ENCODE data around the gene PDLIM5. TPM values are rescaled to one million over a fixed set of nuclear protein-coding genes. Genes with fewer than 3 reads are reported as not detected.
"Not testable (repeated sequence)": the region's sequence is repeated elsewhere in the genome, so short reads cannot be mapped to it uniquely, and the experiment has no call there.

The PDLIM5 gene
- total RNA-seq, 1 donor from 2014 or later: 75.3 TPM

DNA sequence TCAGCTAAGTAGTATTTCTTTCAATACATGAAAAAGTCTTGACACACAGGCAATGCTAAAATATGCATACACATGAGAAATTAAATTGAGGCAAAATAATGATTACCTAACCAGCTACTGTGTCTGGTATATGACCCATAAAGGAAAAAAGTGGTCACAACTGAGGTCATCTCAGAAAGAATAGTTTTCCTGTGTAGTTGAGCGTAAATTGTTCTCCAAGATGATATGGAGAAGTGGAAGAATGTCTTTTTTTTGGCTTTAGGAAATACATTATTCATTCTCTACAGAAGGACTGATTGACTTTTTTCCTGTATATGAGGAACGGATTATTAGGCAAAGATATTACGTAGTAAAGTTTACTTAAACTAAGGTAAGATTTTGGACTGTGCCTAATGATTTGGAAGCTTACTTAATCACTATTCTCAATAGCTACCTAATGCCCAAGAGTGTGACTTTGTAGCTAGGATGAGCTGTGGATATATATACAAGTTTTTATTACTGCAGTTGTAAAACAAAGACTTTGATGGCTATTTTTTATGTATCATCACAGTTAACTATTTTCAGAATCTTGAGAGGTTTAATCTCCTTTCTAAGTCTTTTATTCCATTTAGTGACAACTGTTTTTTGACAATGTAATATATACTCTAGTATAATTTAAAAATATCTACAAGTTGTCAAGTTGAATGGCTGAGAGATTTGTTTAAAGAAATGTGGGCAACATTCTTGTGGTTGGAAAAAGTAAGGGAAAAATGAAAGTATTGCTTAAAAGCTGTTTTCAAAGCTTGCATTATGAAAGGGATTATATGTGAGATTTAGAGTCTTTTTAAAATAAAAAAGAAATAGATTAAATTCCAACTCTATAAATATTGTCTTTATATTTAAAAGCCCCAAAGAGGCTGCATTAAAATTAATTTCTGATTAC lies 100.2 kb downstream of the PDLIM5 start:
- H3K36me3 ChIP-seq (ENCODE audit: control insufficient read depth, insufficient read depth, low read length): no peaks in the 10 kb centered on the region
- H3K4me3 ChIP-seq (ENCODE audit: low read depth, low read length): no peak overlapping the region
- DNase-seq (ENCODE audit: low read depth): no peak
- TF ChIP-seq, protein P1, sequence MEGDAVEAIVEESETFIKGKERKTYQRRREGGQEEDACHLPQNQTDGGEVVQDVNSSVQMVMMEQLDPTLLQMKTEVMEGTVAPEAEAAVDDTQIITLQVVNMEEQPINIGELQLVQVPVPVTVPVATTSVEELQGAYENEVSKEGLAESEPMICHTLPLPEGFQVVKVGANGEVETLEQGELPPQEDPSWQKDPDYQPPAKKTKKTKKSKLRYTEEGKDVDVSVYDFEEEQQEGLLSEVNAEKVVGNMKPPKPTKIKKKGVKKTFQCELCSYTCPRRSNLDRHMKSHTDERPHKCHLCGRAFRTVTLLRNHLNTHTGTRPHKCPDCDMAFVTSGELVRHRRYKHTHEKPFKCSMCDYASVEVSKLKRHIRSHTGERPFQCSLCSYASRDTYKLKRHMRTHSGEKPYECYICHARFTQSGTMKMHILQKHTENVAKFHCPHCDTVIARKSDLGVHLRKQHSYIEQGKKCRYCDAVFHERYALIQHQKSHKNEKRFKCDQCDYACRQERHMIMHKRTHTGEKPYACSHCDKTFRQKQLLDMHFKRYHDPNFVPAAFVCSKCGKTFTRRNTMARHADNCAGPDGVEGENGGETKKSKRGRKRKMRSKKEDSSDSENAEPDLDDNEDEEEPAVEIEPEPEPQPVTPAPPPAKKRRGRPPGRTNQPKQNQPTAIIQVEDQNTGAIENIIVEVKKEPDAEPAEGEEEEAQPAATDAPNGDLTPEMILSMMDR (IDR thresholded peaks at IDR 0.05; ENCODE audit: insufficient read depth, low read length, poor library complexity, severe bottlenecking): no peak
- no peaks in the 10 kb centered on the region for H3K27me3 ChIP-seq (ENCODE audit: control insufficient read depth, insufficient read depth, low read length)

GRCh38 chr4:94556047-94556446 lies 104.3 kb downstream of the PDLIM5 start:
- H3K27me3 ChIP-seq (ENCODE audit: control insufficient read depth, insufficient read depth, low read length); DNase-seq (ENCODE audit: low read depth): not testable (repeated sequence)

DNA sequence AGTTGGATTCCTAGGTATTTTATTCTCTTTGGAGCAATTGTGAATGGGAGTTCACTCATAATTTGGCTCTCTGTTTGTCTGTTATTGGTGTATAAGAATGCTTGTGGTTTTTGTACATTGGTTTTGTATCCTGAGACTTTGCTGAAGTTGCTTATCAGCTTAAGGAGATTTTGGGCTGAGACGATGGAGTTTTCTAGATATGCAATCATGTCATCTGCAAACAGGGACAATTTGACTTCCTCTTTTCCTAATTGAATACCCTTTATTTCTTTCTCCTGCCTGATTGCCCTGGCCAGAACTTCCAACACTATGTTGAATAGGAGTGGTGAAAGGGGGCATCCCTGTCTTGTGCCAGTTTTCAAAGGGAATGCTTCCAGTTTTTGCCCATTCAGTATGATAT lies 105.9 kb downstream of the PDLIM5 start:
- not testable (repeated sequence) for H3K36me3 ChIP-seq (ENCODE audit: control insufficient read depth, insufficient read depth, low read length); DNase-seq (ENCODE audit: low read depth); H3K4me3 ChIP-seq (ENCODE audit: low read depth, low read length); H3K27me3 ChIP-seq (ENCODE audit: control insufficient read depth, insufficient read depth, low read length)

More at GRCh38 chr4:94556047-94556446, 104.3 kb downstream of the PDLIM5 start:
- not testable (repeated sequence) for H3K36me3 ChIP-seq (ENCODE audit: control insufficient read depth, insufficient read depth, low read length); H3K4me3 ChIP-seq (ENCODE audit: low read depth, low read length)

DNA sequence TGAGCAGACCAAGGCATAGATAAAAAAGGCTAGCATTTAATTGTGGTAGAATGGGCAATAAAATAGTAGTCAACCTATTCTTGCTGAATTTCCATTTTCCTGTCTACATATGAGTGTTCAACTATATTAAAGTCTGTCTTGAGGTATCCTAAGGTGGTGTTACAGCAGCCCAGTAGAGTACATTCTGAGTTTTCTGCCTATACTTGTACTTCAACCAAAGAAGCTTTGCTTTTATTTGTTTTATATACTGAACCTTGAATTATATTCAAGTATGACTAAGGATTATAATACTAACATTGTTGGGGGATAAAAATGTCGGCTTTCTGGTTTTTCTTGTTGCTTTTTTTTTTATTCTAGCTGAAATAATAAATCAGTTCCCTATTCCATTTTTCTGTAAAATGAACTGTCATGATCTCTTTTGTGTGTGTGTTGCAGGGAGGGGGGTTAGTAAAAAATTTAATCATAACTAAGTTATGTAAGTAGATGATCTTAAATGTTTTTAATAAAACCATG lies 106.7 kb downstream of the PDLIM5 start:
- Histone ChIP-seq H3K27me3 (ENCODE audit: control insufficient read depth, insufficient read depth, low read length) (no peaks in the 10 kb centered on the region), H3K36me3 (ENCODE audit: control insufficient read depth, insufficient read depth, low read length) (no peaks in the 10 kb centered on the region)
- DNase-seq (ENCODE audit: low read depth): no peak

GRCh38 chr4:94559351-94559806 lies 107.6 kb downstream of the PDLIM5 start:
- H3K4me3 ChIP-seq (ENCODE audit: low read depth, low read length): no peak overlapping the region
- TF ChIP-seq, protein P1 (IDR thresholded peaks at IDR 0.05; ENCODE audit: insufficient read depth, low read length, poor library complexity, severe bottlenecking): no peak
- H3K36me3 ChIP-seq (ENCODE audit: control insufficient read depth, insufficient read depth, low read length): no peaks in the 10 kb centered on the region
- H3K27me3 ChIP-seq (ENCODE audit: control insufficient read depth, insufficient read depth, low read length): no peaks in the 10 kb centered on the region
- no peak for DNase-seq (ENCODE audit: low read depth)

More for the DNA sequence above, 106.7 kb downstream of the PDLIM5 start:
- H3K4me3 ChIP-seq (ENCODE audit: low read depth, low read length): no peak overlapping the region
- TF ChIP-seq, protein P1 (IDR thresholded peaks at IDR 0.05; ENCODE audit: insufficient read depth, low read length, poor library complexity, severe bottlenecking): no peak

DNA sequence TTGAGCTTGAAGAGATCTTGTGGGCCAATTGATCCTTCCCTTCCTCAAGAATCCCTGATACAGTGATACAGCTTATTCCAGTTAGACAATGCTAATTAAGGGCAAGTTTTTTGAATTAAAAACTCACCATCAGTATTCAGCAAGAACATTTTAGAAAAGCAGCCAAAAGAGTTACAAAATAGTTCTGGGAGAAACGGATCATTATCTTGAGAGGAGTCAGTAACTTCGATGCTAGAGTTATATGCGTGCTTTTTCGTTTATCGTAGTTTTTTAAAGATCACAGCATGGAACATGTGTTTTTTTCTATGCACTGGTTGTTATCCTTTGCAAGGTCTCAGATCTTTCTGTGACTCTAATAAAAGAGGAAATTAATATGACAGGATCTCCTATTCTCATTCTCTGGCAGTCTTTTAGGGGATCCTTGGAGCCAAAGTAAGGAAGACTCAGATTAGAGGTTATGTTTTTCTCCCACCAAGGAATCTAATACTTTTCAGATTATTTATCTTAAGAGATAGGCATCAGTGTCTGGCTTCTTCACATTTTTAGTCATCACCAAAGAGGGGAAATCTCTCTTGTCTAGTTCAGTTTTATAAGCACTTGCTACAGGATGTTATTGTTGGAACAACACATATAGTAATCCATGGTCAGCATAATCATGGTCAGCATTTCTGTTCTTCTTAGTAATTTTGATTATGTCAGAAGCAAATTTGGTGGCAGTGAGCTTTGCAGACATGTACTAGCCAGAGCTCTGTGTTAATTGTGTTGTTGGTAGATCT lies 109.7 kb downstream of the PDLIM5 start:
- DNase-seq (ENCODE audit: low read depth): no peak
- TF ChIP-seq, protein P1 (IDR thresholded peaks at IDR 0.05; ENCODE audit: insufficient read depth, low read length, poor library complexity, severe bottlenecking): no peak

More for the DNA sequence above, 109.7 kb downstream of the PDLIM5 start:
- Histone ChIP-seq H3K4me3 (ENCODE audit: low read depth, low read length) (no peak overlapping the region), H3K27me3 (ENCODE audit: control insufficient read depth, insufficient read depth, low read length) (no peaks in the 10 kb centered on the region), H3K36me3 (ENCODE audit: control insufficient read depth, insufficient read depth, low read length) (no peaks in the 10 kb centered on the region)

Data from kidney epithelial cell (primary cell).